GM23248 (cell line): ENCODE results near the gene PRRG1. TPM values are rescaled to one million over a fixed set of nuclear protein-coding genes. Genes with fewer than 3 reads are reported as not detected.
"Not testable (repeated sequence)": the region's sequence is repeated elsewhere in the genome, so short reads cannot be mapped to it uniquely, and the experiment has no call there.

Source experiments
- DNase-seq: peaks from one replicate; pipeline ENCODE4 v3.0.0-alpha.2; 2015
- H2AFZ ChIP-seq: fragments of 200-600 bp; sonication (generic); 2 replicates; pipeline ENCODE4 v1.6.1; 2016; ENCODE audit warnings: antibody characterized with exemption
- H3F3A ChIP-seq: fragments of 200-600 bp; sonication (generic); 2 replicates; pipeline ENCODE4 v1.6.1; 2016; ENCODE audit warnings: mild to moderate bottlenecking, antibody characterized with exemption, mixed run types; ENCODE audit not compliant: insufficient read depth
- H3K27ac ChIP-seq: fragments of 200-600 bp; sonication (generic); 2 replicates; pipeline ENCODE4 v1.5.1; 2016; ENCODE audit warnings: mild to moderate bottlenecking
- H3K27me3 ChIP-seq: fragments of 200-600 bp; sonication (generic); replicated peaks from 2 replicates; pipeline ENCODE4 v1.6.1; 2016; ENCODE audit warnings: mild to moderate bottlenecking; ENCODE audit not compliant: insufficient read depth
- H3K36me3 ChIP-seq: fragments of 200-600 bp; sonication (generic); 2 replicates; pipeline ENCODE4 v1.6.1; 2016; ENCODE audit warnings: low read depth, mild to moderate bottlenecking
- H3K4me1 ChIP-seq: fragments of 200-600 bp; sonication (generic); 2 replicates; pipeline ENCODE4 v1.6.1; 2016; ENCODE audit warnings: mild to moderate bottlenecking; ENCODE audit not compliant: insufficient read depth
- H3K4me2 ChIP-seq: fragments of 200-600 bp; sonication (generic); one replicate; pipeline ENCODE4 v1.6.1; 2016; ENCODE audit warnings: mild to moderate bottlenecking; ENCODE audit not compliant: unreplicated experiment
- H3K4me3 ChIP-seq: fragments of 200-600 bp; sonication (generic); 2 replicates; pipeline ENCODE4 v1.5.1; 2016; ENCODE audit warnings: mild to moderate bottlenecking
- H3K79me2 ChIP-seq: fragments of 200-600 bp; sonication (generic); 2 replicates; pipeline ENCODE4 v1.6.1; 2016; ENCODE audit warnings: mild to moderate bottlenecking; ENCODE audit not compliant: insufficient read depth
- H3K9ac ChIP-seq: fragments of 200-600 bp; sonication (generic); 2 replicates; pipeline ENCODE4 v1.6.1; 2016; ENCODE audit warnings: mild to moderate bottlenecking
- H3K9me2 ChIP-seq: fragments of 200-600 bp; sonication (generic); 2 replicates; pipeline ENCODE4 v1.6.1; 2016; ENCODE audit warnings: mixed run types, mild to moderate bottlenecking, moderate library complexity; ENCODE audit not compliant: insufficient read depth
- H3K9me3 ChIP-seq: fragments of 200-600 bp; sonication (generic); one replicate; pipeline ENCODE4 v1.6.1; 2017; ENCODE audit warnings: low read depth
- H4K20me1 ChIP-seq: fragments of 200-600 bp; sonication (generic); 2 replicates; pipeline ENCODE4 v1.6.0; 2016; ENCODE audit not compliant: insufficient read depth
- EZH2 ChIP-seq: fragments of 200-600 bp; sonication (generic); IDR thresholded peaks from 2 replicates; pipeline ENCODE4 v1.6.1; 2018; ENCODE audit warnings: antibody characterized with exemption, mild to moderate bottlenecking; ENCODE audit not compliant: insufficient read depth, poor library complexity, severe bottlenecking
- EZH2phosphoT487 ChIP-seq: fragments of 200-600 bp; sonication (generic); IDR thresholded peaks from 2 replicates; pipeline ENCODE4 v1.6.1; 2018; ENCODE audit warnings: antibody characterized with exemption, moderate library complexity, mild to moderate bottlenecking, low read depth; ENCODE audit not compliant: insufficient read depth
- WGBS, 2 experiments: methylation state at CpG; one replicate each; pipeline ENCODE4 v1.1.6; 2015 to 2017; ENCODE audit warnings: low lambda C conversion rate in 2 of 2, low coverage in 1 of 2; ENCODE audit errors: missing lambda C conversion rate in 2 of 2; 5-methylcytosine and 5-hydroxymethylcytosine counted together
- in situ Hi-C: fragments of 300-500 bp; cut with MboI; formaldehyde crosslinking; loops from 2 replicates; pipeline ENCODE4 v1.15.0; 2020
- polyA plus RNA-seq: library from polyadenylated mRNA; unstranded; fragments of >200 nt; fragmentation: Nextera tagmentation; extraction: Ambion mirVana; gene quantifications from 2 replicates; pipeline ENCODE4 v1.2.1, GENCODE V29; 2016
- total RNA-seq: library from RNA; depleted of rRNA; stranded (reverse); fragments of >200 nt; shearing (Covaris generic); gene quantifications from 2 replicates; pipeline ENCODE4 v1.2.3, GENCODE V29; 2014

Gene PRRG1
- total and polyA plus RNA-seq, 2 experiments from 2014 or later: 7.3 to 11.7 TPM

- Histone ChIP-seq H3K9me3 (no peaks in the 10 kb centered on the region), H3F3A (no peaks in the 10 kb centered on the region), H3K27ac (no peak overlapping the region), H3K9ac (no peak overlapping the region), H3K4me3 (no peak overlapping the region), H3K79me2 (no peaks in the 10 kb centered on the region), H3K9me2 (no peaks in the 10 kb centered on the region), H4K20me1 (no peaks in the 10 kb centered on the region), H2AFZ (no peak overlapping the region), H3K36me3 (no peaks in the 10 kb centered on the region), H3K4me2 (no peak overlapping the region), H3K27me3 (no peaks in the 10 kb centered on the region), H3K4me1 (no peaks in the 10 kb centered on the region)
- DNase-seq: no peak
- WGBS, 2 experiments: 94 to 100% methylated on average over 2 of the region's 2 CpGs
- in situ Hi-C loops: no loop called here
- TF ChIP-seq EZH2phosphoT487: no peak
- no peak for TF ChIP-seq EZH2
Observed at GRCh38 chrX:37485429-37485828, 136.3 kb downstream of the PRRG1 start.

GRCh38 chrX:37487271-37487670 lies 138.1 kb downstream of the PRRG1 start:
- no peaks in the 10 kb centered on the region for H4K20me1 ChIP-seq
- H3K9me3 ChIP-seq: no peaks in the 10 kb centered on the region
- no peak overlapping the region for H3K27ac ChIP-seq
- TF ChIP-seq EZH2 (no peak), EZH2phosphoT487 (no peak)
- H3K9me2 ChIP-seq: no peaks in the 10 kb centered on the region
- H3K4me1 ChIP-seq: no peaks in the 10 kb centered on the region
- no peaks in the 10 kb centered on the region for H3K36me3 ChIP-seq
- H3F3A ChIP-seq: no peaks in the 10 kb centered on the region
- in situ Hi-C loops: no loop called here
- H3K9ac ChIP-seq: no peak overlapping the region
- no peak overlapping the region for H3K4me3 ChIP-seq
- no peak overlapping the region for H2AFZ ChIP-seq
- H3K4me2 ChIP-seq: no peak overlapping the region
- H3K27me3 ChIP-seq: no peaks in the 10 kb centered on the region
- DNase-seq: no peak
- WGBS, 2 experiments: 60 to 62% methylated on average over 4 to 5 of the region's 5 CpGs
- no peaks in the 10 kb centered on the region for H3K79me2 ChIP-seq

DNA sequence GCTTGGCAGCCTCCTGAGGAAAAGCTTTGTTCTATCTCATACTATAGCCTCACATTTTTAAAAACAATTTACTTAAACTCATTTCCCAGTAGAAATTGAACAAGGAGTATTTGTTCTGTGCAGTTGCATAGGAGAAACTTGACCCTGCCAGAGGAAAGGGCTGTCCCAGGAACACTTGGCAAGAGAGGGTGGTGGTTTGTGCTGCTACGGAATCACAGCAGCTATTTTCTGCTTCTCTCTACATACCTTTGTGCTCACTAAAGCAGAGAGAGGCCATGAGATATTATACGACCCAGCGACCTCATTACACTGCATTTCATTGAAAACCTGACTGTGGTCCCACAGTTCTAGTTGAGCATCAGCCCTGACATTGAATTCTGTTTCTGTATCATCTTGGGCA lies 139.2 kb downstream of the PRRG1 start:
- H2AFZ ChIP-seq: no peak overlapping the region
- no peaks in the 10 kb centered on the region for H3K9me3 ChIP-seq
- no peak for TF ChIP-seq EZH2
- no peak for TF ChIP-seq EZH2phosphoT487
- H3K4me3 ChIP-seq: no peak overlapping the region
- no peaks in the 10 kb centered on the region for H4K20me1 ChIP-seq
- H3K27me3 ChIP-seq: no peaks in the 10 kb centered on the region
- no peaks in the 10 kb centered on the region for H3K79me2 ChIP-seq
- no peak for DNase-seq
- H3K36me3 ChIP-seq: no peaks in the 10 kb centered on the region
- H3F3A ChIP-seq: no peaks in the 10 kb centered on the region
- in situ Hi-C loops: no loop called here
- 42 to 56% methylated on average over 3 of the region's 3 CpGs for WGBS, 2 experiments
- H3K4me2 ChIP-seq: no peak overlapping the region
- H3K27ac ChIP-seq: no peak overlapping the region
- no peaks in the 10 kb centered on the region for H3K9me2 ChIP-seq
- H3K9ac ChIP-seq: no peak overlapping the region
- H3K4me1 ChIP-seq: no peaks in the 10 kb centered on the region

DNA sequence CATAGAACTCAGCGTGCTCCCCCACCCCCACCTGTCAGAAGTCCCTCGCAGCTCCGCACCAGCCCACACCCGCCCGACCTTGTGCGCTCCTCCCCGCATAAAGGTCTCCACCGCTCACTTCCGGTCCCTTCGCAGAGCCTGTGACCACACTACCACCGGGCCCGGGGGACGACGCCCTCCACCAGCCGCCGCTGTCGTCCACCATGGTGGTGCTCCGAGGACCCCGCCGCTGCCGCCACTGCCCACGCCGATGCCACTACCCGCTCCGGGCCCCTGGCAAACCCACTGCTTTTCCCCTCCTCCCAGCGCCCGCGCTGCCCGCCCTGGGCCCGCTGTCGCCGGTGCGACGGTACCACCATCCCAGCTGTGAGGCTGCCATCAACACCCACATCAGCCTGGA lies 142.5 kb downstream of the PRRG1 start:
- Histone ChIP-seq H3K27me3 (no peaks in the 10 kb centered on the region), H2AFZ (no peak overlapping the region), H3K27ac (no peak overlapping the region), H3K36me3 (no peaks in the 10 kb centered on the region), H3K9ac (no peak overlapping the region), H3K4me2 (no peak overlapping the region), H3K4me1 (no peaks in the 10 kb centered on the region), H3F3A (no peaks in the 10 kb centered on the region), H3K4me3 (no peak overlapping the region), H3K9me3 (no peaks in the 10 kb centered on the region), H3K9me2 (no peaks in the 10 kb centered on the region), H3K79me2 (no peaks in the 10 kb centered on the region), H4K20me1 (no peaks in the 10 kb centered on the region)
- 87 to 95% methylated on average over 4 to 32 of the region's 34 CpGs for WGBS, 2 experiments
- in situ Hi-C loops: no loop called here
- TF ChIP-seq EZH2phosphoT487: no peak
- no peak for TF ChIP-seq EZH2
- DNase-seq: no peak

DNA sequence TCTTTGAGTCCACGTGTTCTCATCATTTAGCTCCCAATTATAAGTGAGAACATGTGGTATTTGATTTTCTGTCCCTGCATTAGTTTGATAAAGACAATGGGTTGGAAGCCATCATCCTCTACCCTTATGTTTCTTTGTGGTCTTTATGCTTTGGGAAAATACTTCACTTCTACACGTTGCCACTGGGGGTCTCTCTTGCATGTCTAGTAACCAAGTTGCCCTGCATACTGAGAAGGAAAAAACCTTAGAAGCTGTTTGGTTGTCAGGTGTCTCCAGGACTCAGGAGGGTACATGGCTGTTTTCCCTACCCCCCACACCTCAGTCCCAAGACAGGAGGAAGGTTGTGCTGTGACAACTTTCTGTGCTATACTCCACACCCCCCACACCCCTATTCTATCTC lies 146.6 kb downstream of the PRRG1 start:
- H3K4me1 ChIP-seq: not testable (repeated sequence)

DNA sequence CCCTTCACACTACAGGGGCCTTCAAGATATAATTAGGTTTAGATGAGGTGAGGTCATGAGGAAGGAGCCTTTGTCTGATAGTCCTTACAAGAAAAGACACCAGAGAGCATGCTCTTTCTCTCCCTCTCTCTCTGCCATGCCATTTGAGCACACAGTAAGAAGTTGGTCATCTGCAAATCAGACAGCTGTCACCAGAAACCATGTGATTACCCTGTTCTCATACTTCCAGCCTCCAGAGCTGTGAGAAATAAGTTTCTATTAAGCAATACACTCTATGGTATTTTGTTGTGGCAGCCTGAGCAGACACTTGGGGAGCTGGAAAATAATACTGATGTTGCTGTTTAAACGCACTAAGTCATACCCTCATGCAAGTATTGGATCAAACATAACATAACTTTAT lies 148.0 kb downstream of the PRRG1 start:
- H3K4me3 ChIP-seq, H3K4me1 ChIP-seq, H3K9me3 ChIP-seq, H3K9ac ChIP-seq, H3K4me2 ChIP-seq, DNase-seq, H3K79me2 ChIP-seq, H3K9me2 ChIP-seq, H3K27ac ChIP-seq, H3K36me3 ChIP-seq, H2AFZ ChIP-seq, H4K20me1 ChIP-seq, H3F3A ChIP-seq, H3K27me3 ChIP-seq, in situ Hi-C loops: not testable (repeated sequence)
- 0% methylated on average over 1 of the region's 1 CpG for WGBS, 2 experiments

More for the DNA sequence above, 146.6 kb downstream of the PRRG1 start:
- H3K79me2 ChIP-seq, in situ Hi-C loops, H2AFZ ChIP-seq, H3K9me2 ChIP-seq, H3K27me3 ChIP-seq, H3K4me2 ChIP-seq, H3K9me3 ChIP-seq, H3K36me3 ChIP-seq, H3K4me3 ChIP-seq, H4K20me1 ChIP-seq, H3F3A ChIP-seq, H3K27ac ChIP-seq, H3K9ac ChIP-seq: not testable (repeated sequence)
- peak; percentile 0 for DNase-seq
- 0 to 4% methylated on average over 2 of the region's 2 CpGs for WGBS, 2 experiments

GRCh38 chrX:37498323-37498722 lies 149.2 kb downstream of the PRRG1 start:
- in situ Hi-C loops, DNase-seq, H3K27ac ChIP-seq: not testable (repeated sequence)

More at GRCh38 chrX:37498323-37498722, 149.2 kb downstream of the PRRG1 start:
- not testable (repeated sequence) for H3K36me3 ChIP-seq, H3K4me2 ChIP-seq, H3K27me3 ChIP-seq, H3K4me1 ChIP-seq, H3F3A ChIP-seq, H3K9me3 ChIP-seq, H4K20me1 ChIP-seq, H3K9me2 ChIP-seq, H3K79me2 ChIP-seq, H2AFZ ChIP-seq, H3K9ac ChIP-seq, H3K4me3 ChIP-seq
